Measurements from ENCODE around the gene ZDHHC14.
"Not testable (repeated sequence)": the region's sequence is repeated elsewhere in the genome, so short reads cannot be mapped to it uniquely, and the experiment has no call there.

GRCh38 chr6:157578527-157578926 lies 197.5 kb downstream of the ZDHHC14 start:
- not testable (repeated sequence) for TF ChIP-seq POLR2AphosphoS5, CTCF, POLR2A (IDR thresholded peaks at IDR 0.05)

Measured in prostate gland (tissue), 2 donors.